ENCODE data around the gene SHB. TPM values are rescaled to one million over a fixed set of nuclear protein-coding genes. Genes with fewer than 3 reads are reported as not detected.

The SHB gene
- total RNA-seq, 2 donors from 2014 or later, result 28.1 to 38.1 TPM

DNA sequence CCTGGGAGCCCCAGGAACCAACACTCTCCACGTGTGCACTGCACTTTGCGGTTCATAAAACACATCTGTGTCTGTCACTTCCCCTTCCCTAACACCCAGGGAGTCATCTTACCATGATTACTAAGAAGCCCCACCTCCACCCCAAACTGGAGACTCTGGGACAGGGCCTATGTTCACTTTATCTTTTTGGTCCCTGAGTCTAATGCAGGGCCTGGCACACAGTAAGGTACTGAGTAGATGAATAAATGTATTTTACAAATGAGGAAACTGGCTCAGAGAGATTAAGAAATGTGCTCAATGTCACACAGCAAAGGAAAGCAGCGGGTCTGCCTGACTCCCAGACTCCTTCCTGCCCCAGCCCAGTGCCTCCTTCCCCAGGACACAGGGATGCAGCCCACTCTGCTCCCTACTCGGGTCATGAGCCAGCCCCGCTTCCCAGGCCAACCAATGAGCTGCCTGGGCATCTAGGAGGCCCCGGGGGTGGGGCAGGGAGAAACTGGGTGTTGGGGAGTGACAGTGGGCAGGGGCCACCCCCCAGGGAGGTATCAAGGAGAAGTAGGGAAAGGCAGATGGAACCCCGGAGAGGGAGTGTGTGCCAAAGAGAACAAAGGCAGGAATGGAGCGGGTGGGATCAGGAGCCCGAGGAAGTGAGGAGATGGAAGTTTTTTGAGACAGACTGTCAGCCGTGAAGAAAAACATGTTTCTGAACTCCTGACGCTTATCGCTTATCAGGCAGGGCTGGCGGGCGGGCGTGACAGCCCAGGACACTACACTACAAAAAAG lies 30.5 kb downstream of the SHB start:
- peaks cover 43% of the 10 kb centered on the region for H3K4me1 Mint-ChIP-seq
- H3K4me3 Mint-ChIP-seq, result no peak overlapping the region
- TF ChIP-seq, protein P1, sequence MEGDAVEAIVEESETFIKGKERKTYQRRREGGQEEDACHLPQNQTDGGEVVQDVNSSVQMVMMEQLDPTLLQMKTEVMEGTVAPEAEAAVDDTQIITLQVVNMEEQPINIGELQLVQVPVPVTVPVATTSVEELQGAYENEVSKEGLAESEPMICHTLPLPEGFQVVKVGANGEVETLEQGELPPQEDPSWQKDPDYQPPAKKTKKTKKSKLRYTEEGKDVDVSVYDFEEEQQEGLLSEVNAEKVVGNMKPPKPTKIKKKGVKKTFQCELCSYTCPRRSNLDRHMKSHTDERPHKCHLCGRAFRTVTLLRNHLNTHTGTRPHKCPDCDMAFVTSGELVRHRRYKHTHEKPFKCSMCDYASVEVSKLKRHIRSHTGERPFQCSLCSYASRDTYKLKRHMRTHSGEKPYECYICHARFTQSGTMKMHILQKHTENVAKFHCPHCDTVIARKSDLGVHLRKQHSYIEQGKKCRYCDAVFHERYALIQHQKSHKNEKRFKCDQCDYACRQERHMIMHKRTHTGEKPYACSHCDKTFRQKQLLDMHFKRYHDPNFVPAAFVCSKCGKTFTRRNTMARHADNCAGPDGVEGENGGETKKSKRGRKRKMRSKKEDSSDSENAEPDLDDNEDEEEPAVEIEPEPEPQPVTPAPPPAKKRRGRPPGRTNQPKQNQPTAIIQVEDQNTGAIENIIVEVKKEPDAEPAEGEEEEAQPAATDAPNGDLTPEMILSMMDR (conservative IDR thresholded peaks at IDR 0.05), result no peak
- Histone ChIP-seq H3K27me3 (ENCODE audit: control insufficient read depth, insufficient read depth, low read length, poor library complexity, severe bottlenecking) (no peaks in the 10 kb centered on the region), H3K4me3 (ENCODE audit: low read length) (no peak overlapping the region), H3K9me3 (ENCODE audit: control insufficient read depth, low read length) (no peaks in the 10 kb centered on the region), H3K27ac (ENCODE audit: low read depth, low read length) (no peak overlapping the region), H3K9ac (ENCODE audit: extremely low read depth, low read length, poor library complexity, severe bottlenecking) (no peak overlapping the region), H3K36me3 (ENCODE audit: control insufficient read depth, insufficient read depth, low read length) (peaks cover 18% of the 10 kb centered on the region), H3K4me1 (ENCODE audit: control insufficient read depth, insufficient read depth, low read length) (peaks cover 14% of the 10 kb centered on the region)
- no peaks in the 10 kb centered on the region for H3K9me3 Mint-ChIP-seq
- no peaks in the 10 kb centered on the region for H3K36me3 Mint-ChIP-seq (ENCODE audit: low read depth)
- no peaks in the 10 kb centered on the region for H3K27me3 Mint-ChIP-seq (ENCODE audit: insufficient read depth)
- DNase-seq, result no peak
- peak overlapping the region; percentile 68 for H3K27ac Mint-ChIP-seq
- WGBS, 2 experiments (ENCODE audit: insufficient coverage in 1 of 2, insufficient read length in 1 of 2), result 73 to 84% methylated on average over 7 to 15 of the region's 15 CpGs

DNA sequence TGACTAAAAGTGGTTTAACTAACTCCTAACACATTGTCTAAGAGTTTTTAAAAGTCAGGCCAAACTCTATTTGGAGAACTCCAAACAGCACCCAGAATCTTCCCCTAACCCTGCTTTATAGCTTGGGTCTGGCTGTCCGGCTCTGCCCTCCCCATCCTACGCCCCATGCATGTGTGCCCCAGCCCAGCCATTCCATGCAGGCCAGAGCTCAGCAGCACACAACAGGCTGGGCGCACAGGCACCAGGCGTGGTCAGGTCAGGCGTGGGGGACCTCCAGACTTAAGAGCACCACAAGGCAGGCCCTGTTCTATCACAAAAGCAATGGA lies 31.1 kb downstream of the SHB start:
- TF ChIP-seq, protein P1 (conservative IDR thresholded peaks at IDR 0.05), result no peak
- 92 to 100% methylated on average over 5 of the region's 5 CpGs for WGBS, 2 experiments (ENCODE audit: insufficient coverage in 1 of 2, insufficient read length in 1 of 2)
- Histone ChIP-seq H3K27ac (ENCODE audit: low read depth, low read length) (no peak overlapping the region), H3K4me3 (ENCODE audit: low read length) (no peak overlapping the region), H3K36me3 (ENCODE audit: control insufficient read depth, insufficient read depth, low read length) (peaks cover 14% of the 10 kb centered on the region), H3K9me3 (ENCODE audit: control insufficient read depth, low read length) (no peaks in the 10 kb centered on the region), H3K9ac (ENCODE audit: extremely low read depth, low read length, poor library complexity, severe bottlenecking) (no peak overlapping the region), H3K4me1 (ENCODE audit: control insufficient read depth, insufficient read depth, low read length) (peaks cover 14% of the 10 kb centered on the region), H3K27me3 (ENCODE audit: control insufficient read depth, insufficient read depth, low read length, poor library complexity, severe bottlenecking) (no peaks in the 10 kb centered on the region)
- Mint-ChIP-seq H3K27me3 (ENCODE audit: insufficient read depth) (no peaks in the 10 kb centered on the region), H3K9me3 (no peaks in the 10 kb centered on the region), H3K4me3 (no peak overlapping the region), H3K4me1 (peaks cover 39% of the 10 kb centered on the region), H3K27ac (peak overlapping the region; percentile 49), H3K36me3 (ENCODE audit: low read depth) (no peaks in the 10 kb centered on the region)
- DNase-seq, result no peak

DNA sequence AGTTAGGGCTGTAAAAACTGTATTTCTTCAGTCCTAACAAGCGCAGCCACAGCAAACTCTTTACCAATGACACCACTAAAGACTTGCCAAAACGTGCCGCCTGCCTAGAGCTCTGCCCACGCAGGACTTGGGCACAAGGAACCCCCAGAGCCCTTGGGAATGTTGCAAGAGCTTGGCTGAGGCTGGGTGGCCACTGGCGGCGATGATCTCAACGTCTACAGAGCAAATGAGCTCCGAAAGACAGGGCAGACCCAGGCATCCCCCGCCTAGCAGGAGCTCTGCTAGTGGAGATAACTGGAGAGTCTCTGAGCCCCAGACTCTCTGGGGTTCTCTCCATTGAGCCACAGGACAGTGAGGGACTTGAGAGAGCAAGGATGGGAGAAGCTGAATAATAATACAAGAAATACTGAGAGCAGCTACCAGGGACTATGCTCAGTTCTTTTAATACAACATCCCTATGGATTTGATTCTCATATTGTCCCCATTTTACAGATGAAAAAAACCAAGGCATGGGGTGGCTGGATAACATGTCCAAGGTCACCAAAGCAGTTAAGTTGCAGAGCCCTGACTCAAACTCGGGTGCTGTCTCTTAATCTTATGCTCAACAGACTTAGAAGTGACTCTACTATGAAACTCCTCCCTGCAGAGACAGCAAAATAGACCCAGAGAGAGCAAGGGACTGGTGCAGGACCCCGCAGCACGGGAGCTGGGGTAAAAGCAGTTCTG lies 32.5 kb downstream of the SHB start:
- H3K27me3 Mint-ChIP-seq (ENCODE audit: insufficient read depth), result no peaks in the 10 kb centered on the region
- 89 to 95% methylated on average over 10 to 12 of the region's 12 CpGs for WGBS, 2 experiments (ENCODE audit: insufficient coverage in 1 of 2, insufficient read length in 1 of 2)
- H3K4me1 ChIP-seq (ENCODE audit: control insufficient read depth, insufficient read depth, low read length), result peaks cover 14% of the 10 kb centered on the region

More for the DNA sequence above, 32.5 kb downstream of the SHB start:
- H3K36me3 Mint-ChIP-seq (ENCODE audit: low read depth), result no peaks in the 10 kb centered on the region
- peak; percentile 38 for DNase-seq
- peaks cover 12% of the 10 kb centered on the region for H3K36me3 ChIP-seq (ENCODE audit: control insufficient read depth, insufficient read depth, low read length)
- no peak overlapping the region for H3K9ac ChIP-seq (ENCODE audit: extremely low read depth, low read length, poor library complexity, severe bottlenecking)
- no peaks in the 10 kb centered on the region for H3K27me3 ChIP-seq (ENCODE audit: control insufficient read depth, insufficient read depth, low read length, poor library complexity, severe bottlenecking)
- no peak overlapping the region for H3K4me3 ChIP-seq (ENCODE audit: low read length)
- H3K9me3 Mint-ChIP-seq, result no peaks in the 10 kb centered on the region
- peaks cover 36% of the 10 kb centered on the region for H3K4me1 Mint-ChIP-seq
- no peak overlapping the region for H3K4me3 Mint-ChIP-seq
- H3K27ac ChIP-seq (ENCODE audit: low read depth, low read length), result no peak overlapping the region
- TF ChIP-seq, protein P1 (conservative IDR thresholded peaks at IDR 0.05), result no peak
- H3K27ac Mint-ChIP-seq, result no peak overlapping the region
- H3K9me3 ChIP-seq (ENCODE audit: control insufficient read depth, low read length), result no peaks in the 10 kb centered on the region

All from endodermal cell (in vitro differentiated cells).